ENCODE measurements around the gene GNS. TPM values are rescaled to one million over a fixed set of nuclear protein-coding genes. Genes with fewer than 3 reads are reported as not detected.

GNS gene
- total and polyA plus RNA-seq, 4 donors, result 27.8 to 78.6 (median 57.4) TPM

GRCh38 chr12:64733857-64734256, 25.3 kb downstream of the GNS start:
- TF ChIP-seq HNF4G (IDR thresholded peaks at IDR 0.05) (no peak), ZBTB33 (IDR thresholded peaks at IDR 0.05) (no peak), EGR1 (IDR thresholded peaks at IDR 0.05; ENCODE audit: low read depth in 2 of 2) (no peak), SP1 (IDR thresholded peaks at IDR 0.05) (no peak)
- Histone ChIP-seq H3K36me3 (ENCODE audit: control insufficient read depth in 4 of 4, insufficient read depth in 3 of 4, low read depth in 1 of 4, low read length in 3 of 4) (peaks cover 5 to 46% (median 21%) of the 10 kb centered on the region in 4 donors), H3K4me1 (ENCODE audit: control insufficient read depth in 4 of 4, insufficient read depth in 4 of 4, low read length in 3 of 4) (no peaks in the 10 kb centered on the region), H3K4me3 (ENCODE audit: low read depth in 1 of 3, low read length in 3 of 3) (no peak overlapping the region), H3K27ac (ENCODE audit: low read depth in 1 of 2, low read length in 2 of 2) (no peak overlapping the region), H3K9ac (ENCODE audit: low read depth in 1 of 2, low read length in 2 of 2) (no peak overlapping the region), H3K9me3 (ENCODE audit: control insufficient read depth in 4 of 4, low read length in 3 of 4) (no peaks in the 10 kb centered on the region), H3K27me3 (ENCODE audit: control insufficient read depth in 4 of 4, insufficient read depth in 4 of 4, low read length in 3 of 4) (no peaks in the 10 kb centered on the region)
- 91% methylated on average over 4 of the region's 4 CpGs for WGBS
- DNase-seq (ENCODE audit: low spot score), result no peak

- Histone ChIP-seq H3K4me1 (ENCODE audit: control insufficient read depth in 4 of 4, insufficient read depth in 4 of 4, low read length in 3 of 4) (no peaks in the 10 kb centered on the region), H3K27me3 (ENCODE audit: control insufficient read depth in 4 of 4, insufficient read depth in 4 of 4, low read length in 3 of 4) (no peaks in the 10 kb centered on the region), H3K9me3 (ENCODE audit: control insufficient read depth in 4 of 4, low read length in 3 of 4) (no peaks in the 10 kb centered on the region), H3K27ac (ENCODE audit: low read depth in 1 of 2, low read length in 2 of 2) (no peak overlapping the region), H3K9ac (ENCODE audit: low read depth in 1 of 2, low read length in 2 of 2) (no peak overlapping the region), H3K36me3 (ENCODE audit: control insufficient read depth in 4 of 4, insufficient read depth in 3 of 4, low read depth in 1 of 4, low read length in 3 of 4) (peaks cover 3 to 45% (median 19%) of the 10 kb centered on the region in 4 donors), H3K4me3 (ENCODE audit: low read depth in 1 of 3, low read length in 3 of 3) (no peak overlapping the region)
- DNase-seq (ENCODE audit: low spot score), result no peak
- WGBS, result 97% methylated on average over 4 of the region's 4 CpGs
- TF ChIP-seq ZBTB33 (IDR thresholded peaks at IDR 0.05) (no peak), MAX (IDR thresholded peaks at IDR 0.05) (no peak), YY1 (IDR thresholded peaks at IDR 0.05) (no peak), REST (IDR thresholded peaks at IDR 0.05) (no peak), RAD21 (IDR thresholded peaks at IDR 0.05) (no peak), RXRA (IDR thresholded peaks at IDR 0.05) (no peak), CTCF (IDR thresholded peaks at IDR 0.05; ENCODE audit: low read depth, low read length, missing input control) (no peak), EGR1 (IDR thresholded peaks at IDR 0.05; ENCODE audit: low read depth in 2 of 2) (no peak), NR2F2 (IDR thresholded peaks at IDR 0.05) (no peak)
Observed at GRCh38 chr12:64731683-64732082, 27.5 kb downstream of the GNS start.

Measured in liver (tissue), 9 donors.